Stimulated activated CD8-positive, alpha-beta memory T cell treated with anti-CD3 and anti-CD28 coated beads, Interleukin-4, amount 100 ng/mL, for 4 hours (primary cell): ENCODE data around the gene UBTD2.
"Not testable (repeated sequence)": the region's sequence is repeated elsewhere in the genome, so short reads cannot be mapped to it uniquely, and the experiment has no call there.

Experiments used
- DNase-seq, 2 donors: peaks; one replicate each; pipeline ENCODE4 v3.0.0-alpha.2; 2020; ENCODE audit warnings: low read depth in 2 of 2, low spot score in 1 of 2

Gene UBTD2

DNA sequence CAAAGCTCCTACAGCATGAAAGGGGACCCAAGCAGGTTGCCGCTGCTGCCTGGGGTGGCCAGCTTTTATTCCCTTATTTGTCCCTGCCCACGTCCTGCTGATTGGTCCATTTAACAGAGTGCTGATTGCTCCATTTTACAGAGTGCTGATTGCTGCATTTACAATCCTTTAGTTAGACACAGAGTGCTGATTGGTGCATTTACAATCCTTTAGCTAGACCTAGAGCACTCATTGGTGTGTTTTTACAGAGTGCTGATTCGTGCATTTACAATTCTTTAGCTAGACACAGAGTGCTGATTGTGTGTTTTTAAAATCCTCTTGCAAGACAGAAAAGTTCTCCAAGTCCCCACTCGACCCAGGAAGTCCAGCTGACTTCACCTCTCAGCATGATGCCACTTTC is 85.8 kb downstream of the UBTD2 start:
- DNase-seq, result not testable (repeated sequence)

DNA sequence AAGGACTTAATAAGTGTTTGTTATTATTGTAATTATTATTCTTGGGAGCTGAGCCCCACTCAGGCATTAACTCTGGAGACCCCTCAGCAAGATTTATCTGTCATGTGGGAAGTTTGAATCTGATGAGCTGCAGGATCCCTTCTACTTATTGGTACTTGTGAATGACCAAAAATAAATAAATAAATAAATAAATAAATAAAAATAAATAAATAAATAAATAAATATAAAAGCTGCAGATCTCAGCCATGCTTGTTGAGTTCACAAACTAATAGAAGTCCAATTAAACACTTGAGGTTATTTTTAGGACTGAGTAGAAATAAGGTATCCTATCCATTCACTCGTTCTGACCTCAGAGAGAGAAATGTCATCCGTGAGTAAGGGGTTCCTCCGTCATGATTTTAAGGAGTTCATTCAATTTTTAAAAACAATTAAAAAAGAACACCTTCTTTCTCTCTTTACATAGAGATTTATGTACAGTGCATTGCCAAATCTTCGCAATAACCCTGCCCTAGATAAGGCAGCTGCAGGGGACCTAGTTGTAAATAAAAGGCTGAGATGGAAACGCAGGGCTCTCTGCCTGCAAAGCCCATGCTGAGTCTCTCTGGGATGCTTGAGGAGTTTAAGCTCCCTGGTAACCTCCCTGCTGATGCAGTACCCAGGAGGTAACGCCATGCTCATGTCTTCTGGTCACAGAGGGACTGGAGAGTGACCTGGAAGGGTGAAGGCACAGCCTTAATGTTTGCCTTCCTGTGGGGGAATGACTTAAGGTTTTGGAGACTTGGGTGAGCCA is 88.4 kb downstream of the UBTD2 start:
- no peak for DNase-seq

DNA sequence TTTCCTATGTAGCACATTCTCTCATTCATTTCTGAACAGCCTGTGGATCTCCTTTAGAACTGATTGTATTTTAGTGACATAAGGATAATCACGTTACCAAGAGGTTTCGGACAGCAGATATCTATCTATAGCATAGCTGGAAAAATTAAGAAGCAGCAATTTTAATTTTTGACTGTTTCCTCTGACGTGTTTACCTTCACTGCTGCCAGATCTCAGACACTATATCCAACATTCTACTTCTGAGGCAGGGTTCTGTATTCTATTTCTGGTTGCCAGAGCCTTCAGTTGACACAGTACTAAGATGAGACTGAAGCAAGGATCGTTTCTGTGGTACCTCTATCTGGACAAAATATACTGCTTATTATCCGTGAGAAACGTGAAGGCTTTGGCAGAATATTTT is 89.7 kb downstream of the UBTD2 start, which contains the start of gene EFCAB9:
Gene EFCAB9 (plus strand): TSS at position 301 of the 400 bp plus-strand sequence. CDS start 1 bp downstream, at position 302.
- DNase-seq, result no peak

DNA sequence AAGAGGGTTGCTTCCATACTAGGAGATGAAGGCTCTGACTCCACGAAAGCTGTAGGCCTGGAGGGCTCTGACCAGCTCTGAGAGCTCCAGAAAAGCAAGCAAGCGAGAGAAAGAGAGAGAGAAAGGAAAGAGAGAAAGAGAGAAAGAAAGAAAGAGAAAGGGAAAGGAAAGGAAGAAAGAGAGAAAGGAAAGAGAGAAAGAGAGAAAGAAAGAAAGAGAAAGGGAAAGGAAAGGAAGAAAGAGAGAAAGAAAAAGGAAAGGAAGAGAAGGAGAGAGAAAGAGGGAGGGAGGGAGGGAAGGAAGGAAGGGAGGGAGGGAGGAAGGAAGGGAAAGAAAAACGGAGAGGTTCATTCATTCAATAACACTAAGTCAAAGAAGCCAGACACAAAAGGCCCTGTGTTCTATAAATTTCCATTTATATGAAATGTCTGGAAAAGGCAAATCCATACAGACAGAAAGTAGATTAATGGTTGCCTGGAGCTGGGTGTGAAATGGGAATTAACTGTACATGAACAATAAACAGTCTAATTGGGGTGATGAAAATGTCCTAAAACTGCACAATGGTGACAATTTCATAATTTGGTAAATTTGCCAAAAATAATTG is 93.8 kb downstream of the UBTD2 start:
- no peak for DNase-seq

DNA sequence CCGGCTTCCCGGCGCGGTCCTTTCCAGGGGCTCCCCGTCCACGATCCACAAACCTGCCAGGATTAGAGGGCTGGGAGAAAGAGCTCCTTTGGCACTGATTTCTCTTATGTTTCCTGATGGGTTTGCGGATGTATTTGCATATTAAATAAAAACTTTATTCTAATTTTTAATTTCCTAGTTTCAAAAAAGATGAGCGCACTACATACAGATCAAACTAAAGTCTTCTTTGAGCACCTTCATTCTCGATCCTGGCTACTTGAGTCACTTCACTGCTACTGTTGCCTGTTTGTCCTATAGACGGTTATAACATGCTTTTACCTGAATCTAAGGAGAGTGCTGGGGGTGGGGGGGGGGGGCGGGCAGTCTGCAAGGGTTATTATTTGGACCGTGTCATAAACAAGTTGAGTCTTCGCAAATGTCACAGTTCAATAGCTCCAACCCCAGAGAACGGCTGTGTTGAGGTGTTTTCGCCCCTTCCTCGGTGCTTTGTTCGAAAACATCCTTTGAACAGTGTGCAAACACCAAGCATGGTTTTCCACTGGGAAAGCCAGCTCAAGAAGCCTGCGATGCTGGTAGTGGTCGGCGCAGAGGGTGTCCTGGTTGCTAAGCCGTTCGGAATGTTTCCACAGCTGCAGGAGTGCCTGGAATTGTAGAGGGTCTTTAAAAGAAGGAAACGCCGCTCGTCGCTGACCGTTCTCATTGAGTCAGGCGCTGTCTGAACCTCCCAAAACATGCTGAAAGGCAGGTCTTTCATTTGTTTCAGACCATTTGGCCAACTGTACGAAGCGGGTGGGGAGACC is 94.5 kb downstream of the UBTD2 start:
- DNase-seq, result no peak

DNA sequence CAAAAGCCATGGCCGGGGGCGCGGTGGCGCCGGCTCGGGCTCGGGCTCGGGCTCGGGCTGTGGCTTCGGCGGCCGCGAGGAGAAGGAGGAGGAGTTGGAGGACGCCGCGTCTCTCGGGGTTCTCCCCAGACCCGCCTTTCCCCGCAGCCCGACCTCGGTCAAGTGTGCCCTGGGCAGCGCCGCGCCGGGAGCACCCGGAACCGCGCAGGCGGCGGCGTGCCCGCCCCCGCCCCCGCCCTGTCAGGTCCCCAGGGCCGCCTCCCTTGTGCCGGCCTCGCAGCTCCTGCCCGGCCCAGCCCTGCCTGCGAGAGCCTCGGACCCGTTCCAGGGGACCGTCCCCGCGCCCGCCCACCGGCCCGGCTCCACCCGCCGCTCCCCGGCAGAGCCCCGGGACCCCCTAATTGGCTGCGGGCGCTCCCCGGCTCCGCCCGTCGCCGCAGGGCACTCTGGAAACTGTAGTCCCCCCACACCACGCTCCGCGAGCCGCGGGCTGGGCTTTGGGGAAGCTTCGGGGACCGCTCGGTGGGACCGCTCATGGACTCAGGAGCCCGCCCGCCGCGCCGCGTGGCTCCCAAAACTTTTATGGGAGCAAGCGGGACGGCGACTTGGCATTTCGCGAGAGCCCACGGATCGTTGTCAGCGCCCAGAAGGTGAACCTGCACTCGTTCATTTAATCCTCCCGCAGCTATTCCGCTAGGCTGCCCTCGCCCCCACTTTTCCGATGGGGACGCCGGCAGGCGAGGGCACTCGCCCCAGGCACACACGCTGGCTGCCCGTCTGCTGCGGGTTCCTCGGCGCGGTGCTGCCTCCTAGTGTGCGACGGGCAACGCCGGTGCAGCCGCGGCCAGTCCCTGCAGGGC is 95.3 kb downstream of the UBTD2 start, which contains the start of gene STK10:
Gene STK10 (minus strand): TSS at position 192 of the 860 bp plus-strand sequence. CDS start 182 bp downstream, at position 10.
- DNase-seq, result peak; percentile 74 to 83

DNA sequence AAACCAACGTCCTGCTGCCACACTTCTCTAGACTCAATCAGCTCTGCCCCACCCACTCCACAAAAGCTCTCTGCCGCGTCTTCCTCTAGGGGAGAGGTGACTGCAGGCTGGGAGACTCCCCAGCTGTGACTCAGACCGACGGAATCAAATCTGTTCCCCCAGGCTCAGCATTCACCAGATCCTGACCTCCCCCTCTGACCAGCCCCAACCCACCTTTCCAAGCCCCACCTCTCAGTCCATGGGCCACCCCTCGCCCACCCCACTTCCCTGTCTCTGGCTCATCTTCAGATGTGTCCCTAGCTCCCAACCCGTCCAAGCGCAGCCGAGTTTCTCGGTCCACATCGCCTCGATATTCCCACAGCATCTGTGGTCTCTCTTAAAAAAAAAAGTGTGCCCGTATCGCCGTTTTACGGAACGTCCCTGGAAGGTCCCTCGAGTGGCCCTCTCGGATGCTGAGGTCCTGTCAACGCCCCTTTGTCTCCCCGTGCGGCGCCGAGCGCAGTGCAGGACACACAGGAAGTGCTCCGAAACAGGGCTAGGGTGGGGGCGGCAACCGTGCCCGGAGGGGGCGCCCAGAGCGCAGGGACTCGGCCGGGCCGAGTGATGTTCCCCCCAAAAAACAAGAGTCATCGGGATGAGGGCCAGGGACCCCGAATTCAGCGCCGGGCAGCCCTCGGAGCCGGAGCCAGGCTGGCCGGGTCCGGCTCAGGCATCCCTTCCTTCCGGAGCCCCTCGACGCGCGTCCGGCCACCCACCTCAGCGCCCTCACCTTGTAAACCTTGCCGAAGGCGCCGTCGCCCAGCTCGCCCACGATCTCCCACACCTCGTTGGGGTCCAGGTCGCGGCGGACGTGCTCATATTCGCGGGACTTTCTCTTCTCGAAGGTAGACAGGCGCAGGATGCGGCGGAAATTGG is 96.2 kb downstream of the UBTD2 start:
- peak in 1 of 2 donors; percentile 41 for DNase-seq

DNA sequence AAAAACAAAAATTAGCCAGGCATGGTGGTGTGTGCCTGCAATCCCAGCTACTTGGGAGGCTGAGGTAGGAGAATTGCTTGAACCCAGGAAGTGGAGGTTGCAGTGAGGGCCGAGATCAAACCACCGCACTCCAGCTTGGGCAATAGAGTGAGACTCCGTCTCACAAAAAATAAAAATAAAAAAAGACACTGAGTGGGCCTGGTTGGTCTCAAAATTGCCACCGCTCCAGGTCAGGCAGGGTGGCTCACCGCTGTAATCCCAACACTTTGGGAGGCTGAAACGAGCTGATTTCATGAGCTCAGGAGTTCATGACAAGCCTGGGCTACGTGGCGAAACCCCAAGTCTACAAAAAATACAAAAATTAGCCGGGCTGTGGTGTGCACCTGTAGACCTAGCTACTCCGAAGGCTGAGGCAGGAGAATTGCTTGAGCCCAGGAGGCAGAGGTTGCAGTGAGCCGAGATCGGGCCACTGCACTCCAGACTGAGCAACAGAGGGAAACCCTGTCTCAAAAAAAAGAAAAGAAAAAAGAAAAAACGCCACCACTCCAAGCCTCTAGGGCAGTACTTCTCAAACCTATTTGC is 97.4 kb downstream of the UBTD2 start:
- no peak for DNase-seq

DNA sequence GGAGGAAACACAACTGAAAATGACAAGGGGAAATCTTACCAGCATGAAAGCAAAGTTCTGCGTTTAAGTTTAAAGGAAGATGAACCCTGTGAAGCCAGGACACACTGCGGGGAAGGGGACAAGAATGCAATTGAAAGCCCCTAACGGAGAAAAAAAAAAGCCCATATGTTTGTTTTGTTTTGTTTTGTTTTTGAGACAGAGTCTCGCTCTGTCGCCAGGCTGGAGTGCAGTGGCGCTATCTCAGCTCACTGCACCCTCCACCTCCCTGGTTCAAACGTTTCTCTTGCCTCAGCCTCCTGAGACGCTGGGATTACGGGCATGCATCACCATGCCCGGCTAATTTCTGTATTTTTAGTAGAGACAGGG is 98.5 kb downstream of the UBTD2 start:
- DNase-seq, result no peak

DNA sequence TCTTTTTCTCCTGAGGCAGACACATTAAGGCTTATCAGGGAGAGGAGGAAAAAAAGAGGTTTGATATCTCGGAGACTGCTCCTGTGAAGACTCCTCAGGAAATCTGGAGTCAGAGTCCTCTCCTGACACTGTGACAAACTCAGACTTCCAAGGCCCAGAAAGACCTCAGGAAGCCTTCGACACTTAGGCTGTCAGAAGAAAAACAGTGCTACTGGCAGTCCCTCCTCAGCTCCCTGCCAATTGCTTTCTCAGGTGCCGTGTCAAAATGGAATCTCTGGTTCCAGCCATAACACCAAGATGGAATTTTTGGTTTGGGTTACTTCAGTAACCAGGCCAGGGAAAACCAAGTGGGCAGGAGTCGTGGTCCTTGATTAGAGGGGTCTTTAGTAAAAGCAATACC is 99.7 kb downstream of the UBTD2 start:
- DNase-seq, result no peak

DNA sequence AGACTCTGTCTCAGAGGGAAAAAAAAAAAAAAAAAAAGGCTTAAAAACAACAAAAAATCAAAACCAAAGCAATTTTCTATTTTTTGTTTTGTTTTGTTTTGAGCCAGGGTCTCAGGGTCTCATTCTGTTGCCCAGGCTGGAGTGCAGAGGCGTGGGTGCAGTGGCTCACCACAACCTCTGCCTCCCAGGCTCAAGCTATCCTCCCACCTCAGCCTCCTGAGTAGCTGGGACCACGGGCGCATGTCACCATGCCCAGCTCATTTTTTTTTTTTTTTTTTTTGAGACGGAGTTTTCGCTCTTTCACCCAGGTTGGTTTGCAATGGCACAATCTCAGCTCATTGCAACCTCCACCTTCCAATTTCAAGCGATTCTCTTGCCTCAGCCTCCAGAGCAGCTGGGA is 101.3 kb downstream of the UBTD2 start:
- no peak for DNase-seq

DNA sequence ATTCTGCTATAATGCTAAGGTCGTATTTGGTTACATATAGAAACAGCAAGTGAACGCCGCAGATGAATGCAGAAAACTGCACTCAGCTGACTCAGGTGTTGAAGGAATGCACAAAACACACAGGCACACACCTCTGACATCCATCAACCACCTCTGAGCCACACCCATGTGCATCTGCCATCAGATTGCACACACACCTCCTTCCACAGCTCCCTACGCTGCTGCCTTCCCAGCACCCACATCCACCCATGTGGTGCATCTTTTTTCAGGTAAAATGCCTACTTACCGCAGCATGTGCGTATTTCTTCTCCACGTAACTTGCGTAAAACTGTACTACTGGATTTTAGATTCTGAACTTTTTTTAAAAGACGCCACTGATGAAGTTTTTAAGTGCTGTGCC is 102.6 kb downstream of the UBTD2 start:
- no peak for DNase-seq

DNA sequence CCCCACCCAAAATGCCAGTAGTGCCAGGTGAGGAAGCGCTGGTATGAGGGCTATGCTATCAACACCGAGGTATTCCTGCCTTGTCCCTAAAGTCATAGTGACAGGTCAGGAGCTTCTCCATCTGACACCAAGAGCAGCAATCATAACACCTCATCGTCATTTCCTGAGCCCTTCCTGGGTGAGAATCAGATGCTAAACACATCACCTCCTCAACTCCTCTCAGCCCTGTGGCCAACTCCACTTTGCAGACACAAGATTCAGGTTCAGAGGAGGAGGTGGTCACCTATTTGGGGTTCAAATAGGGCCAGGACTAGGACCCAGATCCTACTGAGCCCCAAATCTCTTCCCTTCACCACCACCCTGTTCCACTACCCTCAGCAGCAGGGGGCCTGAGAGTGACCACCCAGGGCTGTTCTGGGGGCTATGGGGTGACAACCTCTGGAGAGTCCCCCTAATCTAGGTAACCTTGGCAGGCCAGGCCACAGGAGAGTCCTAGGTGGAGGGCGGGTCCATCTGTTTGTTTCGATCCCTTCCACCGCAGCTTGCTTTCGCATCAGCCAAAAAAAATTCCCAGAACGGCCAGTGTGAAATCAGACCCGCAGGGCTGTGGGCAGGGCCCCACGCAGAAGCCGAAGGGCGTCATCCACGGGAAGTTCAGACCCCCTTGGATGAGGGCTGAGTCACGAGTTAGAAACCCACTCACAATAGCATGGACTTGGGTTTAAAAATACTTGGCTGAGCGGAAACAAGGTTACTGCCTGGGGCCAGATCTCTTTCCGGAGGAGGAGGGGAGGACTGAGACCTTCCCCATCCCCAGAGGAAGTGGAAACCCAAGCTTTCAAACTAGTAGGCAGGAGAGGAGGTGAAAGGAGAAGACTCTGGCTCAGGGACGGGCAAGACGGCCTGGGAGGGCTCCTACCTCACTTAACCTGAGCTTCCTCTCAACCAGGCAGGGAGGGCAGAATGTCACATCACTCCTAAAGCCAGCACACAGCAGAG is 104.3 kb downstream of the UBTD2 start:
- no peak for DNase-seq

DNA sequence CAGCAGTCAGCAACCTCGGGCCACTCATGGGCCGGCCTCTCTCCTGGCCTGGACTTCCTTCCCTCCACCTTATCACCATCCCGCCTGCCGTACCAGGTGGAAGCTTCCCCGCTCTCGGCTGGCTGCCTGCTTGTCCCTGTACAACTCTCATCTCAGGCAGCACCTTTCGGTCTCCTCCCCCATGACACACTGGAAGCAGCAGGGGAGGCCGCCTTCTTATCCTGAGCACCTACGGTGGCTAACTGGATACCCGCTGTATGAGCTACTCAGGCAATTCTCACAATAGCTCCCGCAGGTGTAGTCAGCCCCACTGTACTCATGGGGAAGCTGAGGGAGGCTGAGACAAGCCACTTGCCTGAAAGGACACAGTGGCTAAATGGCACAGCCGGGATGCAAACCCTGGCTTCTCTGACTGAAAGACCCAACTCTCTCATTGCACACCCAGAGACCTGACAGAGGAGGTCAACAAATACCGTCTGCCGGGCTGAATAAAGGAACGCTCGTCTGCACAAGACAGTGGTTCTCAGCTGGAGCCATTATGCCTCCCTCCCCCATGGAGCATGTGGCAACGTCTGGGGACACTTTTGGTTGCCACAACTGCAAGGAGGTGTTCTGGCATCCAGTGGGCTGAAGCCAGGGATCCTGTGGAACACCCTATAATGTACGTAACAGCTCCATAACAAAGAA is 105.1 kb downstream of the UBTD2 start:
- DNase-seq, result no peak

DNA sequence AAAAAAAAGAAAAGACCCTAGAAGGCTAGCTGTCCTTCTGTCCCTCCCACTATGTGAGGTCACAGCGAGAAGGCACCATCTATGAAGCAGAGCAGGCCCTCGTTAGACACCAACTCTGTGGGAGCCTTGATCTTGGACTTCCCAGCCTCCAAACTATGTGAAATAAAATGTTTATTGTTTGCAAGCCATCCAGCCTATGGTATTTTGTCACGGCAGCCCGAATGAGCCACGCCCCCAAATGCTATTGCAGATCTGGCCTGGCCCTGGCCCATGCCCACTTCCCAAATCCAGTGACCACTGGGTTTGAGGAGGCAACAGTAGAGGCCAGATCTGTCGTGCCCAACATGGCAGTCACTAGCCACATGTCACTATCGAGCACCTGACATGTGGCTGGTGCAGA is 106.4 kb downstream of the UBTD2 start:
- DNase-seq, result no peak

DNA sequence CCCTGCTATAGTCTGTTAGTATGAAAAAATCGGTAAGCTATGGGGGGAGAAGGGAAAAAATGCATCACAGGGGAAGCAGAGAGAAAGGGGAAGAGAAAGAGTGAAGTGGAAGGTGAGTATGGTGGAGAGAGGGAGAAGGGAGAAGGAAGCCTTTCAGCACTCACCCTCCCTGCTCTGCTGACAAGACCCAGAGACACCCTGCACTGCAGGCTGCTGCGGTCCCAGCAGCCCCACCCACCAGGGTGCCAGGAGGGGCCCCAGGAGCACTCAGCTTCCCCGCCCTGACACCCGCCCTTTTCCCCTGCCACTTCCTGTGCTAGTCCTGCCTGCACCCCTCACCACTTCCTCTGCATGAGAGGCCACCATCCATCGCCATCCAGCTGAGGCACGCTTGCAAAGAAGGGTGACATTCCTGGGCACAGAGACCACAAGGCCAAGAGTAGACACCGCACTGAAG is 108.3 kb downstream of the UBTD2 start:
- peak; percentile 70 to 83 for DNase-seq

DNA sequence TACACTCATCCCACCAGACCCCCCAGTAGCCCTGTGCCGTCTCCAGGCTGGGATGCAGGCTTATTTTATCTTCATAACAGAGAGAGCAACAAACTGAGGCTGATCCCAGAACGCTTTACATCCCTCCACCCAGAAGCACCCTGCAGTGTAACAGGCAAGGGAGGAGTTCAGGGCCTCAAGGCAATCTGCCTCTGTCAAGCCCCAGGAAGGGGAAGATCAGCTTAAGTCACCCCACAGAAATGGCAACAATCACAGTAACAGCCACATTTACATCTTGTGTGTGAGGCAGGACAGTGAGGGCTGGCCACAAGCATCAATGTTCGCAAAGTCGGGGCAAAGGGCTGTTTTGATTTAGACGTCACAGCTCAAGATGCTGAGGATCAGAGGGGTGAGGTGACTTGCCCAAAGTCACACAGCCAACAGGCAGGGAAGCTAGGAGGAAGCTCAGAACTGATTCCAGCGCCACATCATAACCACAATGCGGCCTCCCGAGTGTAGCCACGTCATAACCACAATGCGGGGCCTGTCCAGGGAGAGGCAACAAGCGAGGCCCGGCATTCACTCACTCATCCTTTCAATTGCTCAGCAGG is 109.9 kb downstream of the UBTD2 start:
- DNase-seq, result peak in 1 of 2 donors; percentile 65
